Activated naive CD4-positive, alpha-beta T cell treated with anti-CD3 and anti-CD28 coated beads, Interleukin-2, amount 50 U/mL, for 24 hours (primary cell): ENCODE data around the gene PPP1R3E.
"Not testable (repeated sequence)": the region's sequence is repeated elsewhere in the genome, so short reads cannot be mapped to it uniquely, and the experiment has no call there.

ENCODE experiments used
- H3K27ac Mint-ChIP-seq: one replicate; pipeline ENCODE4 v1.8.0; 2021; ENCODE audit warnings: mild to moderate bottlenecking, mixed read lengths
- H3K27me3 Mint-ChIP-seq: one replicate; pipeline ENCODE4 v1.8.0; 2021; ENCODE audit warnings: mixed read lengths
- H3K36me3 Mint-ChIP-seq: one replicate; pipeline ENCODE4 v1.8.0; 2021; ENCODE audit warnings: mixed read lengths
- H3K4me1 Mint-ChIP-seq: one replicate; pipeline ENCODE4 v1.8.0; 2021; ENCODE audit warnings: mixed read lengths
- H3K4me3 Mint-ChIP-seq: one replicate; pipeline ENCODE4 v1.8.0; 2021; ENCODE audit warnings: mild to moderate bottlenecking, mixed read lengths
- H3K9me3 Mint-ChIP-seq: one replicate; pipeline ENCODE4 v1.8.0; 2021; ENCODE audit warnings: mixed read lengths

The PPP1R3E gene

DNA sequence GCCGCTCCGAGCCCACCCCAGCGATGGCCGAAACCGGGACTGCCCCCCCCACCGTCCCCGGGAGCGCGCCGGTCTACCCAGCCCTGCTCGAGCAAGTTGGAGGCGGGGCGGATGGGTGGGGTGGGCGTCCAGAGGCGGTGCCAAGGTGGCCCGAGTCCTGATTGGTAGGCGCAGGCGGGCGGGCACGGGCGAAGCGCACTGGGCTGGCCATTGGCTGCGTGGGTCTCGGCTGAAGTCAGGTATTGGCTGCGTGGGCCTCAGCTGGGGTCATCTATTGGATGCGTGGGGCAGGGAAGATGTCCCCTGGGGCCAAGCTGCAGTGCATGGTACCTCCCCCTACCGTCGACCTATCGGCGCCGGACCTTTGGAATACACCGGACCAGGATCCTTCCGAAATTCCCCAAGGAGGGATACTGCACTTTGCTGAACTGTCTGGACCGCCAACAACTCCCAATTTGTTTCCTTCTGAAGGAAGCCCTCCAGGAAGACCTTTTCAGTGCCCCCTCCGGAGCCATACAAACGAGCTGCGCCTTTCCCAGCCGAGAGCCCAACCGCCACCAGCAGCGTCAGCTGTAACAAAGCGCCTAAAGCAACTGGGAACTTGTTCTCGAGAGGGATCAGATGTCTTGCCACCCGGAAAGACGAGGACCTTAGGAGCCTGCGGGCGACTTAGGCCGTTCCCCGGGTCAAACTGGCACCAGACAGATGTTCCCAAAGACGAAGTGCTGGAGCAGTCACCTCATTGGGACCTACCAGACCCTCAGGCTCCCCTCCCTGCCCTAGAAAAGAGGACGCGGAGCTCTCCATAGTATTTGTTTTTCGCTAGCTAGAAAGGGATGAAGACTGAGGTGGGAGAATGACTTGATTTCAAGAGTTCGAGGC lies 16.4 kb downstream of the PPP1R3E start, which contains the start of gene HOMEZ:
HOMEZ (minus strand) TSS at position 113 of the 882 bp plus-strand sequence. CDS start 180 bp downstream, outside the sequence.
- Mint-ChIP-seq H3K9me3 (no peaks in the 10 kb centered on the region), H3K4me3 (peak within 1 kb of the TSS; percentile 99), H3K36me3 (peaks cover 3% of the 10 kb centered on the region), H3K27me3 (no peaks in the 10 kb centered on the region), H3K4me1 (peaks cover 32% of the 10 kb centered on the region), H3K27ac (peak within 1 kb of the TSS; percentile 98)

DNA sequence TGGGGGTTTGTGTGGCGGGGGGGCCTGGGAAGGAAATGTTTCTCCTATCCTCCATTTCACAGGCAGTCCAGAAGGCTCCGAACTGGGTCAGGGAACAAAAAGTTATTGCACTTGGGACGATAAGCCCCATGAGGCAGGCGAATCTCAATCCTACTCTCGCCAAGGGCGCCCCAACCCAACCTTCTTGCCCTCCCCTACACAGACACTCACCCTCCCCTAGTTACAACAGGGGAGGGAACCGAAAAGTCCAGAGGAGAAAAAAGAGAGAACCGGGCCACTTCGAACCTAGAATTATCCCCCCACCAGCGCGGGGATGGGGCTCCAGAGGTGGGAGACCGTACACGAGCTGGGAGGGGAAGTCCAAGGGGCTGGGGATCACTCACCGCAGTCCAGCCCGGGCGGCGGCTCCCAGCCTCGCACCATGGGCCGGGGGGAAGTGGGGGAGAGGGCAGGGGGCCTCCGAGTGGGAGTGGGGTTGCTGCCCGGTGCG lies 17.1 kb downstream of the PPP1R3E start:
- Mint-ChIP-seq H3K27me3 (no peaks in the 10 kb centered on the region), H3K36me3 (peaks cover 3% of the 10 kb centered on the region), H3K27ac (peak overlapping the region; percentile 98), H3K4me3 (peak overlapping the region; percentile 99), H3K4me1 (peaks cover 32% of the 10 kb centered on the region), H3K9me3 (no peaks in the 10 kb centered on the region)

DNA sequence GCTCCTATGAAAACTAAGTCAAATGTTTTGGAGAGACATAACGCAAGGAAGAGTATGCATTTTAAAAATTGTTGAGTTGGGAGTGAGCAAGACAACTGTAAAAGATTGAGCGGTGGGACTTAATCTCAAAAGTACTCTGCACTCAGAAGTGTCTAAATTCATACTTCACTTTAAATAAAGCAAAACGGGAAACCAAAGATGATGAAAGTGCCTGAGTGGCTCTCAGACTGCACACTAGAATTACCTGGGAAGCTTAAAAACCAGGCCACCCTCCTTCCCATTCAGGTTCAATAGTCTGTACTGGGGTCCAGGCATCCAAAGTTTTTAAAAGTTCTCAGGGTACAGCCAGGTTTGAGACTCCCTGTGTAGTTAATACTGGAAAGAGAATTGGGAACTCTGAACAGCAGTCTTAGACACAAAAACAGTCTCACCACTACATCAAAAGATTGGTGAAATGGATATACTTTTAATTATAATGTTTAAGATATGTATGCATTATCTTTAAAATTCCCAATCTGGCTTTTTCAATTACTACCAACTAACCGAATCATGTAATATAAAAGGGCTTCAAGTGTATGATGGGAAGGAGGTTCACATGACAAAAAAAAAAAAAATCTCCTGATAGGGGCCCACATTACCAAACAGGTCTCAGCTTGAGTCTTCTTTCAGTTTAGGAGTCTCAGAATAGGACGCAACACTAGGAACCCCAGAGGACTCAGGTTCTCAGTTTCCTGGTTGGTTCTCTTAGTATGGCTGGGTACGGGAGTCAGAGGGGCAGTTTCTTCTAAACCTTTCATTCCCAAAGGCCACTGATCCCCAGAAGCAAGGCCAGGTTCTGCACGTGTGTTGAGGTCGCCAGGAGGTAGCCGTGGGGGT lies 17.8 kb downstream of the PPP1R3E start:
- peak overlapping the region; percentile 99 for H3K4me3 Mint-ChIP-seq
- H3K27me3 Mint-ChIP-seq, result no peaks in the 10 kb centered on the region
- H3K4me1 Mint-ChIP-seq, result peaks cover 32% of the 10 kb centered on the region
- peak overlapping the region; percentile 98 for H3K27ac Mint-ChIP-seq
- H3K36me3 Mint-ChIP-seq, result peaks cover 3% of the 10 kb centered on the region
- H3K9me3 Mint-ChIP-seq, result no peaks in the 10 kb centered on the region

DNA sequence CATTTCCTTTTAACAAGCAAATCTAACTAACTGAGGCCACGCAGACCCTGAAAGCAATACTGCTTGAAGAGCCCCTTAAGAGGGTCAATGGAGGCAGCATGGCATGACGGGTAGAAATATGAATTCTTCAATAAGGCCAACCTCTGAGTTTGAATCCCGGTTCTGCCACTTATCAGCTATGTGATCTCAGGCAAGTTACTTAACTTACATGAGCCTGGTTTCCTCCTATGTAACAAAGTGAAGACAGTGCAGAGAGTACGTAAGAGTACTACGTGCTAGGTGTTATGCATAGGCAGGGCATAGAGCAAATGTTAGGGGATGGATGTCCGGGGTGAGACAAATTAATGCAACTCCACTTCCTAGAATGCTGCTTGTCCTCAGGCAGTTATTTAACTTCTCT lies 21.4 kb downstream of the PPP1R3E start:
- H3K4me3 Mint-ChIP-seq, result no peak overlapping the region

DNA sequence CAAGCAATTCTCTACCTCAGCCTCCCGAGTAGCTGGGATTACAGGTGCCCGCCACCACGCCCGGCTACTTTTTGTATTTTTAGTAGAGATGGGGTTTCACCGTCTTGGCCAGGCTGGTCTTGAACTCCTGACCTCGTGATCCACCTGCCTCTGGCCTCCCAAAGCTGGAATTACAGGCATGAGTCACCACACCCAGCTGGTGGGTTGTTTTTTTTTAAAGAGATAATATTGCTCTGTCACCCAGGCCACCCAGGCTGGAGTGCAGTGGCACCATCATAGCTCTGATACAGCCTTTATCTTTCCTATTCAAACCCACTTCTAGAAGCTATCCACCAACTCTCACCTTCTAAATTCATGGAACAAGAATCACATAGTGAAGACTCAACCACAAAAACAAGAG lies 24.7 kb downstream of the PPP1R3E start:
- not testable (repeated sequence) for H3K4me3 Mint-ChIP-seq, H3K27me3 Mint-ChIP-seq

More for the DNA sequence above, 21.4 kb downstream of the PPP1R3E start:
- Mint-ChIP-seq H3K27me3 (no peaks in the 10 kb centered on the region), H3K4me1 (peaks cover 24% of the 10 kb centered on the region), H3K36me3 (peaks cover 4% of the 10 kb centered on the region), H3K9me3 (no peaks in the 10 kb centered on the region), H3K27ac (no peak overlapping the region)

DNA sequence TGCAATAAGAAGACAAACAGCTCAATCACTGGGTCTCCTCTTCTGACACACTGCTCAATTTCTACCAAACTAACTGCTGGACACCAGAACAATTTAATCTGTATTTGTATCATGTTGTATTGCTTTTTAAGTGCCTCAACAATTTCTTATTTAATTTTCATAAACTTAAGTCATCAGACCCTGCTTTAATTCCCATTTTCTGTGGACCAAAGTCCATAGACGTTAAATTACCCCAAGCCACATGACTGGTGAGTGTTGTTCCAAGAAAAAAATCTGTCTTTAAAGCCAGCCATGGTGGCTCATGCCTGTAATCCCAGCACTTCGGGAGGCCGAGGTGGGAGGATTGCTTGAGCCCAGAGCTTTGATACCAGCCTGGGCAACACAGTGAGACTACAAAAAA lies 25.5 kb downstream of the PPP1R3E start:
- no peak overlapping the region for H3K4me3 Mint-ChIP-seq
- no peaks in the 10 kb centered on the region for H3K9me3 Mint-ChIP-seq
- no peak overlapping the region for H3K27ac Mint-ChIP-seq
- H3K4me1 Mint-ChIP-seq, result no peaks in the 10 kb centered on the region
- H3K27me3 Mint-ChIP-seq, result no peaks in the 10 kb centered on the region
- peaks cover 4% of the 10 kb centered on the region for H3K36me3 Mint-ChIP-seq

More for the DNA sequence above, 24.7 kb downstream of the PPP1R3E start:
- not testable (repeated sequence) for H3K9me3 Mint-ChIP-seq, H3K4me1 Mint-ChIP-seq, H3K36me3 Mint-ChIP-seq, H3K27ac Mint-ChIP-seq

DNA sequence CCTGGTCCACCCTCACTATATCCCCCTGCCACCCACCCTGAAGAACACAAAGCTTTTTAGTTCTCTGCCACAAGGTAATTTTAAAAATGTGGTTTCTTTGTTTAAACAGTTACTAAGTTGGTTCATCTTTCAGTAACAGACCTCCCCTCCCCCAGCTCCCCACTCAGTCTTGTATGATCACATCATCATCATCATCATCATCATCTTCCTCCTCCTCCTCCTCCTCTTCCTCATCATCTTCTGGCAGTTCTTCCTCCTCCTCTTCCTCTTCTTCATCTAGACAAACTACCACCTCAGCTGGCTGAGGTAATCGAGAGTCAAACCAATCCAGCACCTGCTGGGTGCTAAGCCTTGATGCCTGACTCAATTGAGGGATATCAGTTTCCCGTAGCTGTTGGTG lies 27.2 kb downstream of the PPP1R3E start:
- Mint-ChIP-seq H3K27me3 (no peaks in the 10 kb centered on the region), H3K9me3 (no peaks in the 10 kb centered on the region), H3K36me3 (peaks cover 4% of the 10 kb centered on the region), H3K4me1 (no peaks in the 10 kb centered on the region), H3K4me3 (no peak overlapping the region), H3K27ac (no peak overlapping the region)

DNA sequence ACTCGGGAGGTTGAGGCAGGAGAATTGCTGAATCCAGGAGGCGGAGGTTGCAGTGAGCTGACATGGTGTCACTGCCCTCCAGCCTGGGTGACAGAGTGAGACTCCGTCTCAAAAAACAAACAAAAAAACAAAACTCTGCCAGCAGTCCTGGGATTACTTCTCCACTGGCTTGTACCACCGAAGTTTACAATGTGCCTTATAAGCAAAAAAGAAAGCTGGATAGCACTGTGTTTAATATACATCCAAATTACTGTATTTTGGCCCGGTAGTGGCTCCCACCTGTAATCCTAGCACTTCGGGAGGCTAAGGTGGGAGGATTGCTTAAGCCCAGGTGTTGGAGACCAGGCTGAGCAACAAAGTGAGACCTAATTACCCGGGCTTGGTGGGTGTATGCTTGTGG lies 33.5 kb downstream of the PPP1R3E start:
- no peaks in the 10 kb centered on the region for H3K4me1 Mint-ChIP-seq
- H3K27ac Mint-ChIP-seq, result no peak overlapping the region
- H3K4me3 Mint-ChIP-seq, result no peak overlapping the region
- H3K9me3 Mint-ChIP-seq, result no peaks in the 10 kb centered on the region
- peaks cover 5% of the 10 kb centered on the region for H3K27me3 Mint-ChIP-seq
- no peaks in the 10 kb centered on the region for H3K36me3 Mint-ChIP-seq

DNA sequence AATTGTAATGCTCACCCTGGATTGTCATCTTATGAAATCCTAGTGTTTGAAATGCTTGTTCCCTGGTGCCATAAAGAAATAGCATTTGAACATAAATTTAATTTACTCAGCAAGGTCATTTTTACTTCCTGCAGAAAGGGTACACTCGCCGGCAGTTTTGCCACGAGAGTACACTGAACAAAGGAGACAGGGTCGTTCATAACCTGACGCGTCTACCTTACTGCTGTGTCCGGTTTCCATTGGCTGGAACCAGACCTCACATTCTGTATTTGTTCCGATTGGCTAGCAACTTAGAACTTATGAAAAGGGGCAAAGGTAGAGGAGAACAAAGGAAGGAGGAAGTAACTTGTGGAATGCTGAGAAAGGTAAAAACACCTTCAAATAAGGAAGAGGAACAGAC lies 41.8 kb downstream of the PPP1R3E start:
- not testable (repeated sequence) for H3K27ac Mint-ChIP-seq, H3K9me3 Mint-ChIP-seq, H3K36me3 Mint-ChIP-seq, H3K4me1 Mint-ChIP-seq, H3K4me3 Mint-ChIP-seq
- H3K27me3 Mint-ChIP-seq, result peaks cover 15% of the 10 kb centered on the region

DNA sequence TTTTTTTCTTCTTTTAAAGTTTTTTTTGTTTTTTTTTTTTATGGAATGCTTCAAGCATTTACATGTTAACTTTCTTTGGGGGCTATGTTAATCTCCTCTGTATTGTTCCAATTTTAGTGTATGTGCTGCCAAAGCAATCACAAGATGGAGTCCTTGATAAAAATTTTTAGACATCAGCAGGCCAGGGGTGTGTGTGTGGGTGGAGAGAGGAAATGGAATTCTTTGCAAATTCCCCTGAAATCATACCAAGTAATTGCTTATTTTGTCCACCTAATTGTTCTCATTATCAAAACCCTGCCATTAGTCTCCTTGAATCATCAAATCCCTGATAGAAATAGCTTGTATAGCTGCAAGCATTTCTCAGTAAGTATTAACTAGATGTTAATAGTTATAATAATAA lies 43.2 kb downstream of the PPP1R3E start:
- no peak overlapping the region for H3K27ac Mint-ChIP-seq
- no peaks in the 10 kb centered on the region for H3K4me1 Mint-ChIP-seq
- no peak overlapping the region for H3K4me3 Mint-ChIP-seq
- H3K27me3 Mint-ChIP-seq, result peaks cover 13% of the 10 kb centered on the region
- no peaks in the 10 kb centered on the region for H3K9me3 Mint-ChIP-seq
- H3K36me3 Mint-ChIP-seq, result no peaks in the 10 kb centered on the region

DNA sequence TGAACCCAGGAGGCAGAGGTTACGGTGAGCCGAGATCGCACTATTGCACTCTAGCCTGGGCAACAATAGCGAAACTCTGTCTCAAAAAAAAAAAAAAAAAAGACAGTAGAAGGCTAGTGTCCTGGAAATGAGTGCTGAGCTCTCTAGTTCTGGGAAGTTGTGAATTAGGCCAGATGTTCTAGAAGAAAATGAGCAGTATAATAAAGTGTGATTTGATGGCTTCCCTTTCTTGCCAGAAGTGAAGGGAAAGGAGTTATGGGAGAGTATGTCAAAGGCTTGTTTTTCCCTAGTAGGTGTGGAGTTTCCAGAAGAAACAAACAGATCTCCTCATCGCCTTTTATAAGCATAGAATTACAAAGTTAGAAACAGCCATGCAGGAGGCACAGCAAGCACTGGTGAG lies 44.4 kb downstream of the PPP1R3E start:
- H3K4me3 Mint-ChIP-seq, result no peak overlapping the region
- no peaks in the 10 kb centered on the region for H3K9me3 Mint-ChIP-seq
- no peaks in the 10 kb centered on the region for H3K4me1 Mint-ChIP-seq
- peaks cover 13% of the 10 kb centered on the region for H3K27me3 Mint-ChIP-seq
- no peak overlapping the region for H3K27ac Mint-ChIP-seq
- H3K36me3 Mint-ChIP-seq, result no peaks in the 10 kb centered on the region

DNA sequence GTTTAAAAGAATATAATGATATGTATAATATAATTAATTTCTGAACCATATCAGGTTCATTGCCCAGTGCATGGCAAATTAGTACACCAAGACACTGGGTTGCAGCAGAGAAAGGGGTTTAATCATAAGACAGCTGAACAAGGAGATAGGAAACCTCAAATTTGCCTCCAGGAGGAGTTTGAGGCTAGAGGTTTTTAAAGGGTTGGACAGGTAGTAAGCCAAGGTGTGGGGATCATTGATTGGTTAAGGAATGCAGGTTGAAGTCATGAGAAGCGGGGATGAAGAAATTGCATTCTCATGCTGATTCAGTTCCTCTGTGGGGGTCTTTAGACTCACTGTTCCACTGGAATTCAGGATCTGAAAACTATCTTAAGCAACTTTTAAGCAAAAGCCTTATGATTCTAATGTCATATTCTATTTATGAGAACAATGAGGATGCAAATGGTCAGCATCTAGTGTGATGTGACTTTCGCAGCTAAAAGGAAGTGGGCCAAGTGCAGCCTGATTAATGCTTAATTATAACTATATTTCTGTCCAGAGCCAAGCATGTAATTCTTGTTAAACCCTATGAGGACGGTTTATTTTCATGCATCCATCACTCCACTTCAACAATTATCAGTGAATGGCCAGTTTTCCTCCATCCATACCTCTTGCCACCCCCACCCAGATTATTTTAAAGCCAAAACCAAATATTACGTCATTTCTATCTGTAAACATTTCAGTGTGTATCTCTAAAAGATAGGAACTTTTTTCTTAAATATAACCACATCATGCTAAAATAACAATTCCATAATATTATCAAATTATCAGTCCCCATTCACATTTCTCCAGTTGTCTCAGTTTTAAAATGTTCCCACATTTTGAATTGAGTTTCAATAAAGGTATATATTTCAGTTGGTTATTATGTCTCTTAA lies 50.0 kb downstream of the PPP1R3E start:
- H3K27me3 Mint-ChIP-seq, result peaks cover 9% of the 10 kb centered on the region
- H3K4me3 Mint-ChIP-seq, result no peak overlapping the region

DNA sequence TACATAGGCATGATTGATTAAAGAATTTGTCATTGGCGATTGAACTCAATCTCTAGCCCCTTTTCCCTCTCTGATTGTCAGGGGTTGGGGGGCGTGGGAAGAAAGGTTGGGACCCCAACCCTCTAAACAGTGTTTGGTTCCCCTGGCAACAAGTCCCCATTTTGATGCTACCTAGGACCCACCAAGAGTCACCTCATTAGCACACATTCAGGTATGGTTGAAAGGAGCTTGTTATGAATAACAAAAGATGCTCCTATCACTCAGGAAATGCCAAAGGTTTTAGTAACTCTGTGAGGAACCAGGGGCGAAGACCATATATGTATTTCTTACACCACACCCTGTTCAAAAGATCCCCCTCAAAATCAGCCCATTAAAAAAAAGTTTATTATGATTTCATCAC lies 50.7 kb downstream of the PPP1R3E start:
- H3K4me1 Mint-ChIP-seq, result no peaks in the 10 kb centered on the region
- H3K27me3 Mint-ChIP-seq, result peaks cover 9% of the 10 kb centered on the region
- H3K4me3 Mint-ChIP-seq, result no peak overlapping the region
- no peaks in the 10 kb centered on the region for H3K36me3 Mint-ChIP-seq
- no peak overlapping the region for H3K27ac Mint-ChIP-seq
- no peaks in the 10 kb centered on the region for H3K9me3 Mint-ChIP-seq

More for the DNA sequence above, 50.0 kb downstream of the PPP1R3E start:
- Mint-ChIP-seq H3K27ac (no peak overlapping the region), H3K4me1 (no peaks in the 10 kb centered on the region), H3K9me3 (no peaks in the 10 kb centered on the region), H3K36me3 (no peaks in the 10 kb centered on the region)

DNA sequence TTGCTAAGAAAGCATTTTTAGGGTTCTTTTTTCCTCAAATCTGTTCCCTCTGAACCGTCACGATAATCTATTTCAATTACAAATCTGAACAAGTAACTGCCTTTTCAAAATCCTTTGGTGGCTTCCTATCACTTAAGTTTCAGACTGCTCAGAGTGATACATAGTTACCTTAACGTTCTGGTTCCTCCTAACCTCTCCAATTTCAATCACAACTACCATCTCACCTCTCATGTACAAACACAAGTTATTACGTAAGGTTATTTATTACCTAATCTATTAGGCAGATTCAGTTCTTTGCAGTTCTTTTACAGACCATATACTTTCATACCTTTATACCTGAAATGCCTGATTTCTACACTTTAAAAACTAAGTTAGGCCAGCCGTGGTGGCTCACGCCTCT lies 52.8 kb downstream of the PPP1R3E start:
- no peaks in the 10 kb centered on the region for H3K9me3 Mint-ChIP-seq
- no peaks in the 10 kb centered on the region for H3K36me3 Mint-ChIP-seq
- no peak overlapping the region for H3K27ac Mint-ChIP-seq
- H3K4me3 Mint-ChIP-seq, result no peak overlapping the region
- H3K4me1 Mint-ChIP-seq, result no peaks in the 10 kb centered on the region
- peaks cover 9% of the 10 kb centered on the region for H3K27me3 Mint-ChIP-seq

DNA sequence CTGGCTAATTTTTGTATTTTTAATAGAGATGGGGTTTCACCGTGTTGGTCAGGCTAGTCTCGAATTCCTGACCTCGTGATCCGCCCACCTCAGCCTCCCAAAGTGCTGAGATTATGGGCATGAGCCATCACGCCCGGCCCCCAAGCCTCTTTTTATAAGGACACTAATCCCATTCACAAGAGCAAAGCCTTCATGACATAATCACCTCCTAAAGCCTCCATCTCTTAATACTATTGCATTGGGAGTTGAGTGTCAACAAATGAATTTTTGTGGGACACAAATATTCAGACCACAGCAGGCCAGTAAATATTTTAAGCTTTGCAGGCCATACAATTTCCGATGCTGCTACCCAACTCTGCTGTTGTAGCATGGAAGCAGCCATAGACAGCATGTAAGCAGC lies 54.1 kb downstream of the PPP1R3E start:
- Mint-ChIP-seq H3K4me1 (no peaks in the 10 kb centered on the region), H3K9me3 (no peaks in the 10 kb centered on the region), H3K36me3 (no peaks in the 10 kb centered on the region), H3K4me3 (no peak overlapping the region), H3K27ac (no peak overlapping the region), H3K27me3 (peaks cover 8% of the 10 kb centered on the region)
